CD4-positive, alpha-beta T cell treated with Interleukin-4 for 1 hour (primary cell): ENCODE data around the gene WASF1.

Experiments
- DNase-seq, 2 donors: peaks; one replicate each; pipeline ENCODE4 v3.0.0-alpha.2; 2020 to 2022

WASF1 gene

GRCh38 chr6:110179406-110180227, at the start of gene WASF1:
Gene WASF1 (minus strand): TSS chr6:110179670. CDS start chr6:110127601, 52,069 bp downstream.
- DNase-seq, result peak; percentile 92 to 93

- DNase-seq, result no peak
Measured at GRCh38 chr6:110226261-110226660, 46.8 kb upstream of the WASF1 start.

GRCh38 chr6:110221738-110222137, 42.3 kb upstream of the WASF1 start:
- no peak for DNase-seq

- DNase-seq, result no peak
Measured at GRCh38 chr6:110217266-110217665, 37.8 kb upstream of the WASF1 start.

GRCh38 chr6:110216140-110216539, 36.7 kb upstream of the WASF1 start:
- no peak for DNase-seq

GRCh38 chr6:110214338-110214737, 34.9 kb upstream of the WASF1 start:
- DNase-seq, result no peak

- no peak for DNase-seq
Measured at GRCh38 chr6:110211753-110212152, 32.3 kb upstream of the WASF1 start.

GRCh38 chr6:110207652-110208051, 28.2 kb upstream of the WASF1 start:
- no peak for DNase-seq

GRCh38 chr6:110201151-110201884, 21.8 kb upstream of the WASF1 start:
- DNase-seq, result no peak

GRCh38 chr6:110198561-110198960, 19.1 kb upstream of the WASF1 start:
- DNase-seq, result no peak

- no peak for DNase-seq
Measured at GRCh38 chr6:110196874-110197273, 17.4 kb upstream of the WASF1 start.

- no peak for DNase-seq
Measured at GRCh38 chr6:110195639-110196038, 16.2 kb upstream of the WASF1 start.

- no peak for DNase-seq
Measured at GRCh38 chr6:110191477-110191876, 12.0 kb upstream of the WASF1 start.

- no peak for DNase-seq
Measured at GRCh38 chr6:110190726-110191125, 11.3 kb upstream of the WASF1 start.

GRCh38 chr6:110188791-110189190, 9.3 kb upstream of the WASF1 start:
- DNase-seq, result no peak

GRCh38 chr6:110185879-110186278, 6.4 kb upstream of the WASF1 start:
- no peak for DNase-seq

- no peak for DNase-seq
Measured at GRCh38 chr6:110183292-110183885, 3.9 kb upstream of the WASF1 start.

- DNase-seq, result peak in 1 of 2 donors; percentile 14
Measured at GRCh38 chr6:110181131-110182030, 1.9 kb upstream of the WASF1 start.

GRCh38 chr6:110180228-110181008, 948 bp upstream of the WASF1 start, which contains the start of gene CDC40:
Gene CDC40 (plus strand): TSS chr6:110180427. CDS start chr6:110180445, 18 bp downstream.
- DNase-seq, result peak in 1 of 2 donors; percentile 60

- DNase-seq, result peak; percentile 68 to 74
Measured at GRCh38 chr6:110178626-110179405, 654 bp downstream of the WASF1 start.
